Uterus (tissue), 4 donors: ENCODE results near the gene LRAT. TPM values are rescaled to one million over a fixed set of nuclear protein-coding genes. Genes with fewer than 3 reads are reported as not detected.

Experiments used
- DNase-seq, 2 donors: peaks; one replicate each; pipeline ENCODE4 v3.0.0-alpha.2; 2019 to 2020
- H3K27ac ChIP-seq, 2 donors: fragments of 200-600 bp; sonication (generic); 1 replicate in 1 of 2; 2 replicates in 1 of 2; pipeline ENCODE4 v1.5.1; 2016 to 2018
- H3K27me3 ChIP-seq, 2 donors: fragments of 200-600 bp; sonication (generic); one replicate each; pipeline ENCODE4 v1.5.1; 2018 to 2019; ENCODE audit warnings: control low read depth in 1 of 2
- H3K36me3 ChIP-seq, 2 donors: fragments of 200-600 bp; sonication (generic); one replicate each; pipeline ENCODE4 v1.5.1; 2019; ENCODE audit warnings: control low read depth in 1 of 2
- H3K4me1 ChIP-seq, 2 donors: fragments of 200-600 bp; sonication (generic); one replicate each; pipeline ENCODE4 v1.5.1; 2018 to 2019; ENCODE audit warnings: control low read depth in 1 of 2
- H3K4me3 ChIP-seq, 2 donors: fragments of 200-600 bp; sonication (generic); 1 replicate in 1 of 2; 2 replicates in 1 of 2; pipeline ENCODE4 v1.5.1; 2018 to 2019; ENCODE audit warnings: mild to moderate bottlenecking in 1 of 2
- H3K9me3 ChIP-seq, 2 donors: fragments of 200-600 bp; sonication (generic); one replicate each; pipeline ENCODE4 v1.5.1; 2019; ENCODE audit warnings: control low read depth in 1 of 2
- CTCF ChIP-seq, 4 experiments: fragments of 200-600 bp in 2 of 4; fragments of 450-650 bp in 2 of 4; sonication (generic) in 2 of 4; IDR thresholded peaks; one replicate each; pipeline ENCODE4 v1.5.1; 2016 to 2019; ENCODE audit warnings: antibody characterized with exemption in 4 of 4, mild to moderate bottlenecking in 2 of 4, moderate library complexity in 1 of 4
- POLR2A ChIP-seq, 2 donors: fragments of 450-650 bp; IDR thresholded peaks; one replicate each; pipeline ENCODE4 v1.6.1; 2016; ENCODE audit warnings: antibody characterized with exemption in 2 of 2, mild to moderate bottlenecking in 1 of 2, moderate library complexity in 1 of 2
- intact Hi-C: fragments of 100-400 bp; cut with DNase I; formaldehyde crosslinking; loops from one replicate; pipeline ENCODE4 v1.15.1; 2023; ENCODE audit warnings: low total_unique reads
- total RNA-seq, 4 donors: library from RNA; depleted of rRNA in 3 of 4; stranded (reverse); fragments of >200 nt in 3 of 4; gene quantifications; one replicate each; pipeline versions ENCODE4 v1.1.0 to v1.2.4, GENCODE V29; 2014 to 2023
- donor health status: DM: yes; HTN: yes; CAD: no.

The LRAT gene
- total RNA-seq, 4 donors from 2014 or later = 1.1 to 3.8 TPM; not detected in 2

- Histone ChIP-seq H3K4me1 (no peaks in the 10 kb centered on the region), H3K27me3 (no peaks in the 10 kb centered on the region), H3K27ac (no peak overlapping the region), H3K9me3 (no peaks in the 10 kb centered on the region), H3K36me3 (no peaks in the 10 kb centered on the region), H3K4me3 (no peak overlapping the region)
- intact Hi-C loops = no loop called here
- no peak for TF ChIP-seq POLR2A (IDR thresholded peaks at IDR 0.05)
- no peak for TF ChIP-seq CTCF (IDR thresholded peaks at IDR 0.05)
- DNase-seq = no peak
Observed at GRCh38 chr4:154731756-154732155, 12.0 kb upstream of the LRAT start.

- intact Hi-C loops = no loop called here
- TF ChIP-seq CTCF (IDR thresholded peaks at IDR 0.05) = no peak
- no peak for TF ChIP-seq POLR2A (IDR thresholded peaks at IDR 0.05)
- Histone ChIP-seq H3K36me3 (no peaks in the 10 kb centered on the region), H3K27me3 (no peaks in the 10 kb centered on the region), H3K27ac (no peak overlapping the region), H3K4me3 (no peak overlapping the region), H3K9me3 (no peaks in the 10 kb centered on the region), H3K4me1 (no peaks in the 10 kb centered on the region)
- no peak for DNase-seq
Observed at GRCh38 chr4:154732669-154733068, 11.1 kb upstream of the LRAT start.

GRCh38 chr4:154736770-154737169, 7.0 kb upstream of the LRAT start:
- Histone ChIP-seq H3K27me3 (no peaks in the 10 kb centered on the region), H3K4me3 (no peak overlapping the region), H3K4me1 (no peaks in the 10 kb centered on the region), H3K9me3 (no peaks in the 10 kb centered on the region), H3K36me3 (no peaks in the 10 kb centered on the region), H3K27ac (no peak overlapping the region)
- intact Hi-C loops = no loop called here
- TF ChIP-seq POLR2A (IDR thresholded peaks at IDR 0.05) = no peak
- TF ChIP-seq CTCF (IDR thresholded peaks at IDR 0.05) = no peak
- DNase-seq = no peak

- Histone ChIP-seq H3K27ac (no peak overlapping the region), H3K4me3 (no peak overlapping the region), H3K36me3 (no peaks in the 10 kb centered on the region), H3K27me3 (peaks cover 0 to 6% of the 10 kb centered on the region in 2 donors), H3K9me3 (no peaks in the 10 kb centered on the region), H3K4me1 (peaks cover 0 to 6% of the 10 kb centered on the region in 2 donors)
- intact Hi-C loops = no loop called here
- no peak for DNase-seq
- no peak for TF ChIP-seq POLR2A (IDR thresholded peaks at IDR 0.05)
- no peak for TF ChIP-seq CTCF (IDR thresholded peaks at IDR 0.05)
Observed at GRCh38 chr4:154738426-154738825, 5.4 kb upstream of the LRAT start.

- no peak for DNase-seq
- Histone ChIP-seq H3K4me3 (no peak overlapping the region), H3K9me3 (no peaks in the 10 kb centered on the region), H3K4me1 (peaks cover 0 to 6% of the 10 kb centered on the region in 2 donors), H3K36me3 (no peaks in the 10 kb centered on the region), H3K27ac (no peak overlapping the region), H3K27me3 (peaks cover 0 to 7% of the 10 kb centered on the region in 2 donors)
- intact Hi-C loops = no loop called here
- TF ChIP-seq POLR2A (IDR thresholded peaks at IDR 0.05) (no peak), CTCF (IDR thresholded peaks at IDR 0.05) (no peak)
Observed at GRCh38 chr4:154739111-154739510, 4.7 kb upstream of the LRAT start.
